Medulla oblongata (tissue), 1 donor: Measurements from ENCODE around the gene GNS.
A peak's percentile ranks its signal among the peaks of the same experiment; 100 is the strongest.
"Not testable (repeated sequence)": the region's sequence is repeated elsewhere in the genome, so short reads cannot be mapped to it uniquely, and the experiment has no call there.

ENCODE experiments used
- DNase-seq: peaks from one replicate; pipeline ENCODE4 v3.0.0-alpha.2; 2015; ENCODE audit errors: extremely low spot score

Gene GNS

GRCh38 chr12:64779354-64779974, 20.3 kb upstream of the GNS start:
- DNase-seq, result no peak

- DNase-seq, result not testable (repeated sequence)
Observed at GRCh38 chr12:64775147-64775736, 16.0 kb upstream of the GNS start.

- no peak for DNase-seq
Observed at GRCh38 chr12:64773386-64773785, 14.2 kb upstream of the GNS start.

GRCh38 chr12:64767495-64767894, 8.3 kb upstream of the GNS start:
- no peak for DNase-seq

GRCh38 chr12:64760808-64761573, 1.8 kb upstream of the GNS start:
- DNase-seq, result no peak

- DNase-seq, result peak; percentile 38
Observed at GRCh38 chr12:64757771-64758170, 1.4 kb downstream of the GNS start.

GRCh38 chr12:64756376-64756775, 2.8 kb downstream of the GNS start:
- no peak for DNase-seq

- no peak for DNase-seq
Observed at GRCh38 chr12:64753427-64753826, 5.8 kb downstream of the GNS start.

- DNase-seq, result no peak
Observed at GRCh38 chr12:64752833-64753238, 6.4 kb downstream of the GNS start.

- no peak for DNase-seq
Observed at GRCh38 chr12:64752032-64752431, 7.2 kb downstream of the GNS start.

GRCh38 chr12:64749461-64750200, 9.6 kb downstream of the GNS start:
- no peak for DNase-seq

- DNase-seq, result no peak
Observed at GRCh38 chr12:64747695-64748094, 11.5 kb downstream of the GNS start.

GRCh38 chr12:64746663-64747062, 12.5 kb downstream of the GNS start:
- no peak for DNase-seq

GRCh38 chr12:64745980-64746379, 13.2 kb downstream of the GNS start:
- no peak for DNase-seq

- DNase-seq, result no peak
Observed at GRCh38 chr12:64745259-64745807, 13.9 kb downstream of the GNS start.

- no peak for DNase-seq
Observed at GRCh38 chr12:64744422-64745258, 14.6 kb downstream of the GNS start.

GRCh38 chr12:64743206-64743605, 16.0 kb downstream of the GNS start:
- DNase-seq, result no peak

- no peak for DNase-seq
Observed at GRCh38 chr12:64742416-64742815, 16.8 kb downstream of the GNS start.

GRCh38 chr12:64740646-64741045, 18.6 kb downstream of the GNS start:
- no peak for DNase-seq

- no peak for DNase-seq
Observed at GRCh38 chr12:64739778-64740177, 19.4 kb downstream of the GNS start.

- no peak for DNase-seq
Observed at GRCh38 chr12:64737539-64737938, 21.7 kb downstream of the GNS start.
